ENCODE results near the gene CYP27B1.

DNA sequence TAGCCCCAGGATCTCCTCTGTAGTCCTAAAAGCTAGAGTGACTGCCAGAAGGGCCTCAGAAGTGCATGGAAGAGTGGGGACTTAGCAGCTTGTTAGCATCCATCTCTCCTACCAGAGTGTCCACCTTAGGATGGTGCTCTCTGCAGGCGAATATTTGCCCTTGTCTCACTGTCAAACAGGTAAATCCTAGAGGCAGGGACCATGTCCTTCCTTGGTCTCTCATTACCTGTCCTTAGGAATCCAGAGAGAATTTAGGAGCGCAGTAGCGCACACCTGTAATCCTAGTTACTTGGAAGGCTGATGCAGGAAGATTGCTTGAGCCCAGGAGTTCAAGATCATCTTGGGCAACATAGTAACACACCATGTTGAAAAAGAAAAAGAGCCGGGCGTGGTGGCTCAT, 49.7 kb downstream of the CYP27B1 start:
- TF ChIP-seq, protein P1, sequence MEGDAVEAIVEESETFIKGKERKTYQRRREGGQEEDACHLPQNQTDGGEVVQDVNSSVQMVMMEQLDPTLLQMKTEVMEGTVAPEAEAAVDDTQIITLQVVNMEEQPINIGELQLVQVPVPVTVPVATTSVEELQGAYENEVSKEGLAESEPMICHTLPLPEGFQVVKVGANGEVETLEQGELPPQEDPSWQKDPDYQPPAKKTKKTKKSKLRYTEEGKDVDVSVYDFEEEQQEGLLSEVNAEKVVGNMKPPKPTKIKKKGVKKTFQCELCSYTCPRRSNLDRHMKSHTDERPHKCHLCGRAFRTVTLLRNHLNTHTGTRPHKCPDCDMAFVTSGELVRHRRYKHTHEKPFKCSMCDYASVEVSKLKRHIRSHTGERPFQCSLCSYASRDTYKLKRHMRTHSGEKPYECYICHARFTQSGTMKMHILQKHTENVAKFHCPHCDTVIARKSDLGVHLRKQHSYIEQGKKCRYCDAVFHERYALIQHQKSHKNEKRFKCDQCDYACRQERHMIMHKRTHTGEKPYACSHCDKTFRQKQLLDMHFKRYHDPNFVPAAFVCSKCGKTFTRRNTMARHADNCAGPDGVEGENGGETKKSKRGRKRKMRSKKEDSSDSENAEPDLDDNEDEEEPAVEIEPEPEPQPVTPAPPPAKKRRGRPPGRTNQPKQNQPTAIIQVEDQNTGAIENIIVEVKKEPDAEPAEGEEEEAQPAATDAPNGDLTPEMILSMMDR (IDR thresholded peaks at IDR 0.05): no peak
- no peak for TF ChIP-seq EP300 (IDR thresholded peaks at IDR 0.05)
- TF ChIP-seq POLR2AphosphoS5 (IDR thresholded peaks at IDR 0.05): no peak
- TF ChIP-seq POLR2A (IDR thresholded peaks at IDR 0.05): no peak

Data from stomach (tissue), 4 donors.